Thyroid gland (tissue), 4 donors: Measurements from ENCODE around the gene SH3RF1. TPM values are rescaled to one million over a fixed set of nuclear protein-coding genes. Genes with fewer than 3 reads are reported as not detected.

ENCODE experiments used
- DNase-seq, 2 donors: peaks; one replicate each; pipeline ENCODE4 v3.0.0-alpha.2; 2019
- H3K27ac ChIP-seq, 3 donors: fragments of 200-600 bp; sonication (generic); 1 replicate in 2 of 3; 2 replicates in 1 of 3; pipeline ENCODE4 v1.5.1; 2016 to 2019; ENCODE audit warnings: mild to moderate bottlenecking in 1 of 3, moderate library complexity in 1 of 3
- H3K27me3 ChIP-seq: fragments of 200-600 bp; sonication (generic); one replicate; pipeline ENCODE4 v1.5.1; 2019
- H3K36me3 ChIP-seq, 2 donors: fragments of 200-600 bp; sonication (generic); one replicate each; pipeline ENCODE4 v1.5.1; 2016 to 2019
- H3K4me1 ChIP-seq, 2 donors: fragments of 200-600 bp; sonication (generic); one replicate each; pipeline ENCODE4 v1.5.1; 2017 to 2019
- H3K4me3 ChIP-seq, 3 donors: fragments of 200-600 bp; sonication (generic); replicated peaks in 1 of 3; 1 replicate in 2 of 3; 2 replicates in 1 of 3; pipeline ENCODE4 v1.5.1; 2016; ENCODE audit warnings: mild to moderate bottlenecking in 1 of 3
- H3K9me3 ChIP-seq: fragments of 200-600 bp; sonication (generic); one replicate; pipeline ENCODE4 v1.5.1; 2017
- CTCF ChIP-seq, 6 experiments: fragments of 200-600 bp in 3 of 6; fragments of 450-650 bp in 3 of 6; sonication (generic) in 3 of 6; IDR thresholded peaks; one replicate each; pipeline ENCODE4 v1.5.1; 2016 to 2019; ENCODE audit warnings: antibody characterized with exemption in 6 of 6, mild to moderate bottlenecking in 2 of 6, inconsistent platforms in 1 of 6, moderate library complexity in 1 of 6
- POLR2A ChIP-seq, 2 donors: fragments of 450-650 bp; IDR thresholded peaks; one replicate each; pipeline ENCODE4 v1.6.1; 2017; ENCODE audit warnings: antibody characterized with exemption in 2 of 2, mild to moderate bottlenecking in 2 of 2, moderate library complexity in 1 of 2
- WGBS, 2 donors: methylation state at CpG; one replicate each; pipeline ENCODE4 v1.1.5; 2017; 5-methylcytosine and 5-hydroxymethylcytosine counted together
- intact Hi-C: fragments of 100-400 bp; cut with DNase I; formaldehyde crosslinking; loops from one replicate; pipeline ENCODE4 v1.15.1; 2023
- total RNA-seq, 4 donors: library from RNA; depleted of rRNA; stranded (reverse); fragments of >200 nt; gene quantifications; one replicate each; pipeline ENCODE4 v1.2.3, GENCODE V29; 2016

The SH3RF1 gene
- total RNA-seq, 4 donors from 2014 or later: 29.0 to 41.7 (median 32.5) TPM

GRCh38 chr4:169100670-169101101 lies 170.1 kb downstream of the SH3RF1 start:
- Histone ChIP-seq H3K9me3 (no peaks in the 10 kb centered on the region), H3K4me3 (no peak overlapping the region), H3K36me3 (peaks cover 6 to 10% of the 10 kb centered on the region in 2 donors), H3K27me3 (no peaks in the 10 kb centered on the region), H3K27ac (peak overlapping the region in 2 of 3 donors; percentile 37 to 70), H3K4me1 (peaks cover 17 to 24% of the 10 kb centered on the region in 2 donors)
- WGBS, 2 donors: 94 to 98% methylated on average over 4 of the region's 4 CpGs
- intact Hi-C loops: no loop called here
- TF ChIP-seq CTCF (IDR thresholded peaks at IDR 0.05) (no peak), POLR2A (IDR thresholded peaks at IDR 0.05) (no peak)
- no peak for DNase-seq

GRCh38 chr4:169099771-169100180 lies 171.0 kb downstream of the SH3RF1 start:
- intact Hi-C loops: no loop called here

GRCh38 chr4:169098969-169099690 lies 171.6 kb downstream of the SH3RF1 start:
- Histone ChIP-seq H3K4me3 (no peak overlapping the region), H3K4me1 (peaks cover 14 to 21% of the 10 kb centered on the region in 2 donors), H3K36me3 (peaks cover 0 to 8% of the 10 kb centered on the region in 2 donors), H3K27me3 (no peaks in the 10 kb centered on the region), H3K27ac (peak overlapping the region; percentile 13 to 70 (median 23)), H3K9me3 (no peaks in the 10 kb centered on the region)
- WGBS, 2 donors: 86 to 90% methylated on average over 4 of the region's 4 CpGs
- DNase-seq: no peak
- intact Hi-C loops: no loop called here
- TF ChIP-seq CTCF (IDR thresholded peaks at IDR 0.05) (no peak), POLR2A (IDR thresholded peaks at IDR 0.05) (no peak)

More at GRCh38 chr4:169099771-169100180, 171.0 kb downstream of the SH3RF1 start:
- Histone ChIP-seq H3K27me3 (no peaks in the 10 kb centered on the region), H3K27ac (peak overlapping the region; percentile 37 to 70 (median 65)), H3K4me1 (peaks cover 17 to 24% of the 10 kb centered on the region in 2 donors), H3K9me3 (no peaks in the 10 kb centered on the region), H3K4me3 (no peak overlapping the region), H3K36me3 (peaks cover 1 to 7% of the 10 kb centered on the region in 2 donors)
- DNase-seq: peak; percentile 31 to 43
- WGBS, 2 donors: 52 to 69% methylated on average over 3 of the region's 3 CpGs
- TF ChIP-seq POLR2A (IDR thresholded peaks at IDR 0.05) (no peak), CTCF (IDR thresholded peaks at IDR 0.05) (no peak)

- peak overlapping the region; percentile 13 to 70 (median 23) for H3K27ac ChIP-seq
- H3K4me1 ChIP-seq: peaks cover 11 to 17% of the 10 kb centered on the region in 2 donors
- 70 to 74% methylated on average over 2 of the region's 2 CpGs for whole genome bisulfite sequencing, 2 donors
- peak; percentile 6 to 16 for DNase-seq
- no peak overlapping the region for H3K4me3 ChIP-seq
- H3K27me3 ChIP-seq: no peaks in the 10 kb centered on the region
- intact Hi-C loops: no loop called here
- H3K9me3 ChIP-seq: no peaks in the 10 kb centered on the region
- TF ChIP-seq CTCF (IDR thresholded peaks at IDR 0.05): no peak
- no peak for TF ChIP-seq POLR2A (IDR thresholded peaks at IDR 0.05)
- peaks cover 0 to 8% of the 10 kb centered on the region in 2 donors for H3K36me3 ChIP-seq
These were observed 172.2 kb downstream of the SH3RF1 start for GRCh38 chr4:169098532-169098931.

- TF ChIP-seq POLR2A (IDR thresholded peaks at IDR 0.05) (no peak), CTCF (IDR thresholded peaks at IDR 0.05) (no peak)
- Histone ChIP-seq H3K9me3 (no peaks in the 10 kb centered on the region), H3K4me1 (peaks cover 11 to 17% of the 10 kb centered on the region in 2 donors), H3K4me3 (no peak overlapping the region), H3K27ac (peak overlapping the region in 2 of 3 donors; percentile 23 to 70), H3K36me3 (peaks cover 0 to 8% of the 10 kb centered on the region in 2 donors), H3K27me3 (no peaks in the 10 kb centered on the region)
- no peak for DNase-seq
- 89 to 92% methylated on average over 2 of the region's 2 CpGs for WGBS, 2 donors
- intact Hi-C loops: no loop called here
These were observed 172.7 kb downstream of the SH3RF1 start for GRCh38 chr4:169098054-169098497.
